HG02610 (cell line): Measurements from ENCODE around the gene HILPDA.
A peak's percentile ranks its signal among the peaks of the same experiment; 100 is the strongest.
"Not testable (repeated sequence)": the region's sequence is repeated elsewhere in the genome, so short reads cannot be mapped to it uniquely, and the experiment has no call there.

ENCODE experiments used
- ATAC-seq: cut with Tn5 transposase; IDR thresholded peaks from one replicate; pipeline ENCODE4 v1.9.1; 2021; ENCODE audit warnings: mild to moderate bottlenecking, moderate library complexity; ENCODE audit not compliant: unreplicated experiment

HILPDA gene

DNA sequence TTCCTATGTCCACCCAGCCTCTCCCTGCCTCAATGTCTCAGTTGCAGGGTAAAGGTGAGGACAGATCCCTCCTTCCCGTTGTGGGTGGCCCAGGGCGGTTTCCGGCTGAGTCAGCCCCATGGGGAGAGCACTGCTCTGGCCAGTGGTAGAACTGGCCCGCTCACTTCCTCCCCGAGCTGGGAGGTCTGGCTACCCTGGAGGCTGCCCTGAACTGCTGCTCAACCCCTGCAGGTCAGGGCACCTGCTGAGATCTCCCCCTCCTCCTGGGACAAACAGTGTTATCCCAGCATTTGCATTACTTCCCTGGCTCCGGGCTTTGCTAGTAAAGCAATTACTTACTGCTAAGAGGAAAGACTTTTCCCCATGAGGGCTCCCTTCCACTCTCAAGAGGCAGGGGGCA is 24.5 kb upstream of the HILPDA start:
- ATAC-seq: no peak

DNA sequence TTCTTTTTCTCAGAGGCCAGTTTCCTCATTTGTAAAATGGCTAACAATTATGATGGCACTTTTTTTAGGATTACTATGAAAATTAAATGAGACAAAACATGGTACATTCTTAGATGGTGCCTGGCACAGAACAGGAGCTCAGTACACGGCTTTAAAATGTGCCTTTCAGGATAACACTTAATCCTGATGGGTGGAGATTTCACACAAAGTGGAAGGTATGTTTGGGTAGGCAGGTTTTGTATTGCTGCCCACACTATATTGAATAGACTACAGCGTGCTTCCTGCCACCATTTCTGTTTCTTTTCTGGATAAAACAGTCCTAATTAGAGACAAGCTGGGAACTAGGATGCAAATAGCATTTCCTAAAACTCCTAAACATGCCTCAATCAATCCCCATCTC is 23.9 kb upstream of the HILPDA start:
- no peak for ATAC-seq

DNA sequence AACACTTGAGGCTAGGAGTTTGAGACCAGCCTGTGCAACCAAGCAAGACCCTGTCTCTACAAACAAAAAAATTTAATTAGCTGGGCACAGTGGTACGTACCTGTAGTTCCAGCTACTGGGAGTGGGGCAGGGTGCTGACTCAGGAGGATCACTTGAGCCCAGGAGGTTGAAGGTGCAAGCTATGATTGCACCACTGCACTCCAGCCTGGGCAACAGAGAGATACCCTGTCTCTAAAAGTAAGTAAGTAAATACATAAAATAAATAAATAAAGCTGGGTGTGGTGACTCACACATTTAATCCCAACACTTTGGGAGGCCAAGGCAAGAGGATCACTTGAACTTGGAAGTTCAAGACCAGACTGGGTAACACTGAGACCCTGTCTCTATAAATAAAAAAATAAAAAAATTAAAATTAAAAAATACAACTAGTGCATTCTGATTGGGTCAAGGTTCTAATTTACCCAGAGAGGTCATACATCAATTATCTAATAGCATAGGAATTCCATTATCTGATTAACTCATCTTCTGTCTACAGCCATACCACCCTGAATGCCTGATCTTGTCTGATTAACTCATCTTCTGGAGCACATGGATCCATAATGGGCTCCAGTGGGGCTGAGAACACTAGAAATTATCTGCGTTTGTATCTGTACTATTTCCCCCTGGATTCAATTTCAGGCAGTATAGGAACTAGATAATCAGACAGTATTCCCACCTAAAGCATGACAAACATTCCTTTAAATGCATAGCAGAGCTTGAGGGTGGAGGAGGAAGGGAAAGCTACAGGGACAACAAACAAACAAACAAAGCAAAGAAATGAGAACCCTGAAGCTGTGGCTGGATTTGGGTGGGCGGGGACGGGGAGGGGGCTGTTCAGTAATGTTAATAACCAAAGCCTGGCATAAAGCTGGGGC is 21.0 kb upstream of the HILPDA start:
- ATAC-seq: no peak

GRCh38 chr7:128435327-128435686 is 20.4 kb upstream of the HILPDA start:
- ATAC-seq: no peak

- ATAC-seq: peak; percentile 63
Observed at GRCh38 chr7:128437426-128438332, 18.0 kb upstream of the HILPDA start.

DNA sequence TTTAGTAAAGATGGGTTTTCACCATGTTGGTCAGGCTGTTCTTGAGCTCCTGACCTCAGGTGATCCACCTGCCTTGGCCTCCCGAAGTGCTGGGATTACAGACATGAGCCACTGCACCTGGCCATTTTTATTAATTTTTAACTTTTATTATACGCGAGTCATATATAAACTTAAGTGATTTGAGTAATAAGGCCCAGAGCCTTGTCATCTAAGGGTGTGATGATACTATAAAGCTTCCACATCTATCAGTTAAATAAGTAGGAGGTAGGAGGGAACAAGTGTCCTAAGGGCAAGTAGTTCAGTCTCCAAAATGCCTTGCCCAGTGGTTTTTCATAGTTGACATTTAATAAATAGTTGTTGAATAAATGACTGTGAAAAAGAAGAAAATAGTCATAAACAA is 13.3 kb upstream of the HILPDA start:
- no peak for ATAC-seq

- no peak for ATAC-seq
Observed at GRCh38 chr7:128443831-128444600, 11.7 kb upstream of the HILPDA start.

DNA sequence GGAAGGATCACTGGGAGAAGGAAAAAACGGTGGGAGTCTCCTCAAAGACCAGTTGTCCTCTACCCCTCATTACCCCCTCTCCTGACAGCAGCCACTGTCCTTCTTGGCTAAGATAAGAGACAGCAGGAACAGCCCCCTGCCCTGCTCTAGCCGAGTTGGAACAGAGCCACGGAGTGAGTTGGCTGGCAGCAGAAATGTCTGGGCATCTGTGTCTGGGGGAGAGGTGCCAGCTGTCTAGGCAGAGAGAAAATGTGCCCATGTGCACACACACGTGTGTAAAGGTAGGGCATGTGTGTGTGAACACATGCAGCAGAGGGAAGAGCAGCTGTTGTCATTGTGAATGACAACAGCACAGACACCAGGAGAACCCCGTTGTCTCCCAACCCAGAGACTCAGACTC is 9.4 kb upstream of the HILPDA start:
- ATAC-seq: no peak

DNA sequence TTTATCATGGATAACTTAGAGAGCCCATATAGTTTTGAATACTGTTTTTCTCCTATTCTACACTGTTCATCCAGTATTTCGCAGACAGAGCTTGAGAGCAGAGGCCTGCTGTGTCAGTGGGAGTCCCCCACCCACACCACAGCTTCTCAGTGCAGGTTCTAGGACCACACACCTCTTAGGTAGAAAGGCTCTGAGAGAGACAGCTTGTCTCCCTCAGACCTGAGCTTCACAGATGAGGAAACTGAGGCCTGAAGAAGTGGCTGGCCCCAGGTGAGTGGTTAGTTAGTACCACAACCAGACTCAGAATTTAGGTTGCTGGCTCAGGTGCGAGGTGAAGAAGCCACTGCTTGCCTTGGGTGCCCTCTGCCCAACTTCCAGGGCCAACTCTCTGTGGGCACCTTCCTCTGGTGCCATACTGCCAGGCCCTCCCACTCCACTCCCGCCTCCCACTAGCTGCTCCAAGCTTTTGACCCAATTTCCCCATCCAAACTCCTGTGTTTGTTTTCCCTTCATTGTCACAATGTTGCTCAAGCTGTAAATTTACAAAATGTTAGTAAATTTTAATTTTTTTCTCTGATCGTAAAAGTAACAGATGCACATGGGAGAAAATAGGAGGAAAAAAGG is 7.6 kb upstream of the HILPDA start:
- ATAC-seq: no peak

DNA sequence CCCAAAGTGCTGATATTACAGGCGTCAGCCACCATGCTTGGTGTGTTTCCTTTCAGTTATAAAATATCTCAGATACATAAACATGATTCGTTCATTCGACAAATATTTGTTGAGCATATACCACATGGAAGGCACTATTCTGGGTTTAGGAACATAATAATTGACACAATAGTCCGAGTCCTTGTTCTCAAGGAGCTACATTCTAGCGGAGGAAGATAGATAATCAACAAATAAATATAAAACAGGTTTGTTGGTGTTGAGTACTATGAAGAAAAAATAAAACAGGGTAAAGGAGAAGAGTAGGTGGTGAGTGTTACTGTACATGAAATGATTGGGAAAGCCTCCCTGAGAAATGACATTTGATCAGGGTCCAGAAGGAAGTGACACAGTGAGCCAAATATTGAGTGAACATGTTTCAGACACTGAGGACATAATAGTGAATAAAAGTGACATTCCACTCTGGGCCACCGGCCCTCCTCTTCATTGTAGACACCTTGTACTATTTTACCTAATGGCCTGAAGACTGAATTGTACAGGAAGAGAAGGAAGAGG is 6.9 kb upstream of the HILPDA start:
- ATAC-seq: no peak

DNA sequence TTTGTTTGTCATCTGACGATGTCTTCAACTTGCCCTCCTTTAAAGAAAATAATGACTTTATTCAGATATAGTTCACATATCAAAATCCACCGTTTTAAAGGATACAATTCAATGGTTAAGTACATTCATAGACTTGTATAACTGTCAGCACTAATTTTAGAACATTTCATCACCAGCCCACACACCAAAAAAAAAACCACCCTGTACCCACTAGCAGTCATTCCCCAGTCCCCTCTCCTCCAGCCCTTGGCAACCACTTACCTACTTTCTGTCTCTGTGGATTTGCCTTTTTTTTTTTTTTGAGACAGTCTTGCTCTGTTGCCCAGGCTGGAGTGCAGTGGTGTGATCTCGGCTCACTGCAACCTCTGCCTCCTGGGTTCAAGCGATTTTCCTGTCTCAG is 5.3 kb upstream of the HILPDA start:
- no peak for ATAC-seq

DNA sequence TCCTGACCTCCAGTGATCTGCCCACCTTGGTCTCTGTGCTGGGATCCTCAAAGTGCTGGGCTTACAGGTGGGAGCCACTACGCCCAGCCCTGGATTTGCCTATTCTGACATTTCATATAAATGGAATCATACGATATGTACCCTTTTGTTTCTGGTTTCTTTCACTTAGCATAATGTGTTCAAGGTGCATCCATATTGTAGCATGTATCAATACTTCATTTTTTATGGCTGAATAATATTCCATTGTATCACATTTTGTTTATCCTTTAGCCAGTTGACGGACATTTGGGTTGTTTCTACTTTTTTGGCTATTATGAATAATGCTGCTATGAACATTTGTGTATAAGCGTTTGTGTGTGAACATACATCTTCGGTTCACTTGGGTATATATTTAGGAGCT is 4.8 kb upstream of the HILPDA start:
- ATAC-seq: no peak

GRCh38 chr7:128452552-128452951 is 3.1 kb upstream of the HILPDA start:
- no peak for ATAC-seq

DNA sequence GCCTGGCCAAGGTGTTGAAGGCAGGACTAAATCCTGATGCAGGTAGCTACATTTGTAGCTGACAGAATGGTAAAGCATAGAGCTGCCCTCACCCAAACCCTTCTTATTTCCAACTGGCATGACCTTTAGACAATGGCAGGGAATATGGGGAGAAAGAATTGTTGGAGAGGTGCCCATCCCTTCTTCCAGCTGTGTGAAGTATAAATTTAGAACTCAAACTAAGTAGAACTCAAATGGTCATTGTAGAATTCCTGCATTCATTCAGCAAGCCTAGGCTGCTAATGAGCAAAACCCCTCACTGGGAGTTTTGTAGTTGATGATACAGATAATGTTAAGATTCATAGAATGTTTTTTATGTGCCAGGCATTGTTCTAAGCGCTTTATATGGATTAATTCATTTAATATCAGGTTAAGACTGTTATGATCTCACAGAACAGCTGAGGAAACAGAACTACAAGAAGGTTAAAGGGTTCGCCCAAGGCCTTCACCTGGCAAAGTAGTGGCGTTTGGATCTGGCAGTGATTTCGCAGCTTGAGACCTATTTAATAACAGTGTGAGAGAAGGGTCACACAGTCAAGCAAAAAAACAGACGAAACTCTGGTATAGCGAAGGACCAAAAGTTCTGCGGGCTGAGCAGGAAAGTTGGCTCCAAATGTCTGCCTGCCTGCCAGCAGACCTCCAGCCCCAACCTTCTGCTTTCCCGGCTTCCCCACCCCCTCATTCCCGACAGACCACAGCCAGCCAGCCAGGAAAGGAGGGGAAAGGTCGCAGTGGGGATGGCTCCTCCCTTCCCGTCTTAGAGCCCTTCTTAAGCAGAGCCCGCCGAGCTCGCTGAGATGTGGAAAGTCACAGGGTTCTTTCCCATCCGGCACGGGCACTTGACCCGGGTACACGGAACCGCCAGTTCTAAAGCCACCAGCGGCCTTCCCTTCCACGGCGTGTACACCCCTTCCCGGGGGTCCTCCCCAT is 1.6 kb upstream of the HILPDA start:
- no peak for ATAC-seq

GRCh38 chr7:128454808-128455542 is 703 bp upstream of the HILPDA start:
- ATAC-seq: no peak

DNA sequence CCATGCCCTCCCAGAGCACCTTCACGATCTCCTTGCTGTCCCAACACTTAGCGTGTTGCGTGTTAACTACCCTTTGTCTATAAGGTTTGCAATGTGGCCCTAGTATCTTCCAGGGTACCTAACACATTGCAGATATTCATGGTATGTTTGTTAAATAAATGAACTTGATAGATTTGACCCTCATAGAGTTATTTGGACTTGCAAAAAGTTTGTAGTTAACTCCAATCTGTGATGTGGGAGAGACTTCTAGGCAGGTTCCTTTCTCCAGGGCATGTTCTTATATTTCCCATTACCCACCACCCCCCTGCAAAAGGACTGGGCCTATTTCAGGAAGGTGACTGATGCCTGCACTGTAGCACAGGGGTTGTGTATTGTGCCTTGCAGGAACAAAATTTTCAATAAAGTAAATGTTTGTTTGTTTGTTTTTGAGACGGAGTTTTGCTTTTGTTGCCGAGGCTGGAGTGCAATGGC is 612 bp downstream of the HILPDA start:
- no peak for ATAC-seq

DNA sequence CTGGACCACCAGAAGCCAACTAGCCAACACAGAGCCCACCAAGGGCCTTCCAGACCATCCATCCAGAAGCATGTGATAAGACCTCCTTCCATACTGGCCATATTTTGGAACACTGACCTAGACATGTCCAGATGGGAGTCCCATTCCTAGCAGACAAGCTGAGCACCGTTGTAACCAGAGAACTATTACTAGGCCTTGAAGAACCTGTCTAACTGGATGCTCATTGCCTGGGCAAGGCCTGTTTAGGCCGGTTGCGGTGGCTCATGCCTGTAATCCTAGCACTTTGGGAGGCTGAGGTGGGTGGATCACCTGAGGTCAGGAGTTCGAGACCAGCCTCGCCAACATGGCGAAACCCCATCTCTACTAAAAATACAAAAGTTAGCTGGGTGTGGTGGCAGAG is 1.7 kb downstream of the HILPDA start:
- not testable (repeated sequence) for ATAC-seq

- peak; percentile 31 for ATAC-seq
Observed at GRCh38 chr7:128458956-128459355, 3.3 kb downstream of the HILPDA start.
